ENCODE data around the gene GPR68. TPM values are rescaled to one million over a fixed set of nuclear protein-coding genes. Genes with fewer than 3 reads are reported as not detected.

GPR68 gene
- polyA plus RNA-seq, 1 experiment = 0.45 TPM

DNA sequence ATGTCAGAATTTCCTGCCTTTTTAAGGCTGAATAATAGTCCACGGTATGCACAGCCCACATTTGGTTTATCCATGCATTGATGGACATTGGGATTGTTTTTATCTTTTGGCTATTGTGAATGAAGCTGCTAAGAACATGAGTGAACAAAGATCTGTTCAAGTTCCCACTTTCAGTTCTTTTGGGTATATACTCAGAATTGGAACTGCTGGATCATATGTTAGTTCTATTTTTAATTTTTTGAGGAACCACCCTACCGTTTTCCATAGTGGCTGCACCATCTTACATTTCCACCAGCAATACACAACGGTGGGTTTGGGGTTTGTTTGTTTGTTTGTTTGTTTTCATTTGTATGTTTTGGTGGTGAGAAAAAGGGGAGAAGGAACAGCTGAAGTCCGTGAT is 6.4 kb downstream of the GPR68 start:
- TF ChIP-seq, protein P1, sequence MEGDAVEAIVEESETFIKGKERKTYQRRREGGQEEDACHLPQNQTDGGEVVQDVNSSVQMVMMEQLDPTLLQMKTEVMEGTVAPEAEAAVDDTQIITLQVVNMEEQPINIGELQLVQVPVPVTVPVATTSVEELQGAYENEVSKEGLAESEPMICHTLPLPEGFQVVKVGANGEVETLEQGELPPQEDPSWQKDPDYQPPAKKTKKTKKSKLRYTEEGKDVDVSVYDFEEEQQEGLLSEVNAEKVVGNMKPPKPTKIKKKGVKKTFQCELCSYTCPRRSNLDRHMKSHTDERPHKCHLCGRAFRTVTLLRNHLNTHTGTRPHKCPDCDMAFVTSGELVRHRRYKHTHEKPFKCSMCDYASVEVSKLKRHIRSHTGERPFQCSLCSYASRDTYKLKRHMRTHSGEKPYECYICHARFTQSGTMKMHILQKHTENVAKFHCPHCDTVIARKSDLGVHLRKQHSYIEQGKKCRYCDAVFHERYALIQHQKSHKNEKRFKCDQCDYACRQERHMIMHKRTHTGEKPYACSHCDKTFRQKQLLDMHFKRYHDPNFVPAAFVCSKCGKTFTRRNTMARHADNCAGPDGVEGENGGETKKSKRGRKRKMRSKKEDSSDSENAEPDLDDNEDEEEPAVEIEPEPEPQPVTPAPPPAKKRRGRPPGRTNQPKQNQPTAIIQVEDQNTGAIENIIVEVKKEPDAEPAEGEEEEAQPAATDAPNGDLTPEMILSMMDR (IDR thresholded peaks at IDR 0.05; ENCODE audit: insufficient read depth, low read depth, low read length) = no peak
- H3K36me3 ChIP-seq (ENCODE audit: control insufficient read depth, insufficient read depth, low read length) = no peaks in the 10 kb centered on the region
- ChIA-PET POLR2A (no interaction called here), CTCF (interaction anchor here (0.6 kb wide), 1 partner anchor 12 kb away, joined by 3 read pairs; no protein-coding TSS in a partner anchor)
- no peak for DNase-seq (ENCODE audit: low read depth)
- no peaks in the 10 kb centered on the region for H3K27me3 ChIP-seq (ENCODE audit: control insufficient read depth, insufficient read depth, low read length)
- no peak overlapping the region for H3K4me3 ChIP-seq (ENCODE audit: low read depth, low read length)

- ChIA-PET POLR2A (interaction anchor here (0.7 kb wide), 1 partner anchor 121 kb away, joined by 4 read pairs; no protein-coding TSS in a partner anchor), CTCF (no interaction called here)
- peak; percentile 47 for DNase-seq (ENCODE audit: low read depth)
- Histone ChIP-seq H3K27me3 (ENCODE audit: control insufficient read depth, insufficient read depth, low read length) (no peaks in the 10 kb centered on the region), H3K36me3 (ENCODE audit: control insufficient read depth, insufficient read depth, low read length) (no peaks in the 10 kb centered on the region), H3K4me3 (ENCODE audit: low read depth, low read length) (no peak overlapping the region)
- TF ChIP-seq, protein P1 (IDR thresholded peaks at IDR 0.05; ENCODE audit: insufficient read depth, low read depth, low read length) = no peak
Measured at GRCh38 chr14:91237219-91237618, 7.3 kb downstream of the GPR68 start.

GRCh38 chr14:91235841-91236240 is 8.7 kb downstream of the GPR68 start:
- TF ChIP-seq, protein P1 (IDR thresholded peaks at IDR 0.05; ENCODE audit: insufficient read depth, low read depth, low read length) = no peak
- H3K4me3 ChIP-seq (ENCODE audit: low read depth, low read length) = no peak overlapping the region
- H3K36me3 ChIP-seq (ENCODE audit: control insufficient read depth, insufficient read depth, low read length) = no peaks in the 10 kb centered on the region
- POLR2A ChIA-PET = no interaction called here
- DNase-seq (ENCODE audit: low read depth) = no peak
- no peaks in the 10 kb centered on the region for H3K27me3 ChIP-seq (ENCODE audit: control insufficient read depth, insufficient read depth, low read length)
- CTCF ChIA-PET = interaction anchor here (1.0 kb wide), 1 partner anchor 10 kb away, joined by 4 read pairs; no protein-coding TSS in a partner anchor

DNA sequence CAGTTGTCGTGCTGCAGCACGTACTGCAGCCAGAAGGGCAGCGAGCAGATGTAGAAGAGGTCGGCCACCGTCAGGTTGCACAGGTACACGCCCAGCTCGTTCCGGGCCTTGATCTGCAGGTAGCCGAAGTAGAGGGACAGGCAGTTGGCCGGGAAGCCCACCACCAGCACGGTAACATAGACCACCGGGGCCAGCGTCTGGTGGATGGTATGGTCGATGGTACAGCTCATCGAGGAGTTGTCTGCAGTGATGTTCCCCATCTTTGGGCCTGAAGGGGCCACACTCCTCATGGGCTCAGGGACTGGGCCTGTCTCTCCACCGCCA is 9.8 kb downstream of the GPR68 start:
- ChIA-PET POLR2A (no interaction called here), CTCF (interaction anchor here (1.0 kb wide), 1 partner anchor 9 kb away, joined by 4 read pairs; no protein-coding TSS in a partner anchor)
- DNase-seq (ENCODE audit: low read depth) = no peak
- H3K36me3 ChIP-seq (ENCODE audit: control insufficient read depth, insufficient read depth, low read length) = no peaks in the 10 kb centered on the region
- TF ChIP-seq, protein P1 (IDR thresholded peaks at IDR 0.05; ENCODE audit: insufficient read depth, low read depth, low read length) = no peak
- H3K27me3 ChIP-seq (ENCODE audit: control insufficient read depth, insufficient read depth, low read length) = no peaks in the 10 kb centered on the region
- no peak overlapping the region for H3K4me3 ChIP-seq (ENCODE audit: low read depth, low read length)

- TF ChIP-seq, protein P1 (IDR thresholded peaks at IDR 0.05; ENCODE audit: insufficient read depth, low read depth, low read length) = no peak
- DNase-seq (ENCODE audit: low read depth) = no peak
- Histone ChIP-seq H3K27me3 (ENCODE audit: control insufficient read depth, insufficient read depth, low read length) (no peaks in the 10 kb centered on the region), H3K36me3 (ENCODE audit: control insufficient read depth, insufficient read depth, low read length) (no peaks in the 10 kb centered on the region), H3K4me3 (ENCODE audit: low read depth, low read length) (no peak overlapping the region)
- CTCF ChIA-PET = no interaction called here
- POLR2A ChIA-PET = no interaction called here
Measured at GRCh38 chr14:91233936-91234790, 10.3 kb downstream of the GPR68 start.

Data from BJ (cell line).